ENCODE measurements around the gene LCN10. TPM values are rescaled to one million over a fixed set of nuclear protein-coding genes. Genes with fewer than 3 reads are reported as not detected.

LCN10 gene
- total RNA-seq, 1 experiment from 2014 or later, result not detected

DNA sequence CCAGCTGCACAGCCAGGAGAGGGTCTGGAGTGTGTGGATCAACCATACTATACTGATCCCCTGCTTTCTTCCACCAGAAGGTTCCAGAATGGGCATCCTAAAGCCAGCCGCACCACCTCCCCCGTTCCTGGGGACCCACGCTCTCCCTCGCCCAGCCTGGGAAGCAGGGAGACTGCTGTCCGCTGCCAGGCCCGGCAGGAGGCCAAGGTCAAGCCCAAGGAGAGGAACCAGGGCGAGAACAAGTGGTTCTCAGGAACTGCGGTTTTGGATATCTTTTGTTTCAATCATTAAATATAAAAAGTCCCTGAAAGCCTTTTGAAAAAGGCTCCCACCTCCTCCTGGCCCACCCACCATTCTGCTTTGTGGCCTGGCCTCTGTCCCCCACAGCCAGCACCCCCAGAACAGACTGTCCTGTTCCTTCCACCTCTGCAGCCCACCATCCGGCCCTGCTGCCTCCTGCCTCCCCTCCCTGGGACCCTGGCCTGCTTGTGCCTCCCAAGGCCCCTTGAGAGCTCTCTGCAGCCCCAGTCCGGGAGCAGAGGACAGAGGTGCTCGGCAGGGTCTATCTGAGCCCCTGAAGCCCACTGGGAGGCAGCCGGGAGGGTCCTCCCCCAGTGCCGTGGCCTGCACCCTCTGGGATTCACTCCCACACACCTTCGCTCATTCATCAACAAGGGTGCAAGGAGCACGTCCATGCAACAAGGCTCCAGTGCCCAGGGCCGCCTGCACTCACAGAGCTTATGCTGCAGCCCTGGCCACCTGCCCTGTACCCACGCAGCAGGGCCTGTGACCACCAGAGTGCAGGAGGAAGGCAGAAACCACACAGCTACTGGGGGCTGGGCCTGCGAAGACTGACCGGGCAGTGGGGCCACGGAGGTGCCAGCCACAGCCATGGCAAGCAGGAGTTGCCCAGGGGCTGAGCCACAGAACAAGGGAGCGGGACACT lies 6.2 kb upstream of the LCN10 start:
- POLR2A ChIA-PET, result no interaction called here
- TF ChIP-seq, protein P1, sequence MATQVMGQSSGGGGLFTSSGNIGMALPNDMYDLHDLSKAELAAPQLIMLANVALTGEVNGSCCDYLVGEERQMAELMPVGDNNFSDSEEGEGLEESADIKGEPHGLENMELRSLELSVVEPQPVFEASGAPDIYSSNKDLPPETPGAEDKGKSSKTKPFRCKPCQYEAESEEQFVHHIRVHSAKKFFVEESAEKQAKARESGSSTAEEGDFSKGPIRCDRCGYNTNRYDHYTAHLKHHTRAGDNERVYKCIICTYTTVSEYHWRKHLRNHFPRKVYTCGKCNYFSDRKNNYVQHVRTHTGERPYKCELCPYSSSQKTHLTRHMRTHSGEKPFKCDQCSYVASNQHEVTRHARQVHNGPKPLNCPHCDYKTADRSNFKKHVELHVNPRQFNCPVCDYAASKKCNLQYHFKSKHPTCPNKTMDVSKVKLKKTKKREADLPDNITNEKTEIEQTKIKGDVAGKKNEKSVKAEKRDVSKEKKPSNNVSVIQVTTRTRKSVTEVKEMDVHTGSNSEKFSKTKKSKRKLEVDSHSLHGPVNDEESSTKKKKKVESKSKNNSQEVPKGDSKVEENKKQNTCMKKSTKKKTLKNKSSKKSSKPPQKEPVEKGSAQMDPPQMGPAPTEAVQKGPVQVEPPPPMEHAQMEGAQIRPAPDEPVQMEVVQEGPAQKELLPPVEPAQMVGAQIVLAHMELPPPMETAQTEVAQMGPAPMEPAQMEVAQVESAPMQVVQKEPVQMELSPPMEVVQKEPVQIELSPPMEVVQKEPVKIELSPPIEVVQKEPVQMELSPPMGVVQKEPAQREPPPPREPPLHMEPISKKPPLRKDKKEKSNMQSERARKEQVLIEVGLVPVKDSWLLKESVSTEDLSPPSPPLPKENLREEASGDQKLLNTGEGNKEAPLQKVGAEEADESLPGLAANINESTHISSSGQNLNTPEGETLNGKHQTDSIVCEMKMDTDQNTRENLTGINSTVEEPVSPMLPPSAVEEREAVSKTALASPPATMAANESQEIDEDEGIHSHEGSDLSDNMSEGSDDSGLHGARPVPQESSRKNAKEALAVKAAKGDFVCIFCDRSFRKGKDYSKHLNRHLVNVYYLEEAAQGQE (IDR thresholded peaks at IDR 0.05; ENCODE audit: insufficient read depth in 1 of 2, low read depth in 2 of 2, low read length in 1 of 2), result no peak
- TF ChIP-seq SIN3A (IDR thresholded peaks at IDR 0.05; ENCODE audit: borderline replicate concordance, insufficient read depth, low read depth, low read length) (no peak), POLR2AphosphoS5 (IDR thresholded peaks at IDR 0.05; ENCODE audit: low read depth, low read length) (no peak), TCF7L2 (IDR thresholded peaks at IDR 0.05; ENCODE audit: low read depth, low read length) (no peak)
- TF ChIP-seq, protein P2, sequence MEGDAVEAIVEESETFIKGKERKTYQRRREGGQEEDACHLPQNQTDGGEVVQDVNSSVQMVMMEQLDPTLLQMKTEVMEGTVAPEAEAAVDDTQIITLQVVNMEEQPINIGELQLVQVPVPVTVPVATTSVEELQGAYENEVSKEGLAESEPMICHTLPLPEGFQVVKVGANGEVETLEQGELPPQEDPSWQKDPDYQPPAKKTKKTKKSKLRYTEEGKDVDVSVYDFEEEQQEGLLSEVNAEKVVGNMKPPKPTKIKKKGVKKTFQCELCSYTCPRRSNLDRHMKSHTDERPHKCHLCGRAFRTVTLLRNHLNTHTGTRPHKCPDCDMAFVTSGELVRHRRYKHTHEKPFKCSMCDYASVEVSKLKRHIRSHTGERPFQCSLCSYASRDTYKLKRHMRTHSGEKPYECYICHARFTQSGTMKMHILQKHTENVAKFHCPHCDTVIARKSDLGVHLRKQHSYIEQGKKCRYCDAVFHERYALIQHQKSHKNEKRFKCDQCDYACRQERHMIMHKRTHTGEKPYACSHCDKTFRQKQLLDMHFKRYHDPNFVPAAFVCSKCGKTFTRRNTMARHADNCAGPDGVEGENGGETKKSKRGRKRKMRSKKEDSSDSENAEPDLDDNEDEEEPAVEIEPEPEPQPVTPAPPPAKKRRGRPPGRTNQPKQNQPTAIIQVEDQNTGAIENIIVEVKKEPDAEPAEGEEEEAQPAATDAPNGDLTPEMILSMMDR (IDR thresholded peaks at IDR 0.05), result no peak
- intact Hi-C loops (cut with micrococcal nuclease; ENCODE audit: unreplicated experiment) (no loop called here), in situ Hi-C loops (cut with HindIII; ENCODE audit: low pct_unique_long_range_greater_than_20kb, low sequenced_read_pairs) (no loop called here)
- Histone ChIP-seq H3K9me3 (ENCODE audit: control insufficient read depth, insufficient read depth, low read depth, low read length) (no peaks in the 10 kb centered on the region), H3K4me3 (ENCODE audit: low read depth in 2 of 2, low read length in 2 of 2) (no peak overlapping the region), H3K36me3 (ENCODE audit: control insufficient read depth, insufficient read depth, low read length) (no peaks in the 10 kb centered on the region), H3K27ac (ENCODE audit: low read length) (no peak overlapping the region), H3K4me1 (ENCODE audit: control insufficient read depth, insufficient read depth, low read length) (no peaks in the 10 kb centered on the region), H3K27me3 (ENCODE audit: control insufficient read depth, insufficient read depth, low read length) (no peaks in the 10 kb centered on the region)
- BruUV-seq (replicated peaks), result no TSS peak
- no peak for DNase-seq (ENCODE audit: low read depth, low spot score)
- no peak for ATAC-seq
- CTCF ChIA-PET, result no interaction called here

- TF ChIP-seq POLR2AphosphoS5 (IDR thresholded peaks at IDR 0.05; ENCODE audit: low read depth, low read length), result no peak
- intact Hi-C loops (cut with micrococcal nuclease; ENCODE audit: unreplicated experiment), result no loop called here
- H3K4me1 ChIP-seq (ENCODE audit: control insufficient read depth, insufficient read depth, low read length), result no peaks in the 10 kb centered on the region
- ChIA-PET CTCF (no interaction called here), POLR2A (no interaction called here)
- no peak within 1 kb of the TSS for H3K27ac ChIP-seq (ENCODE audit: low read length)
- in situ Hi-C loops (cut with HindIII; ENCODE audit: low pct_unique_long_range_greater_than_20kb, low sequenced_read_pairs), result no loop called here
- DNase-seq (ENCODE audit: low read depth, low spot score) (no peak), ATAC-seq (no peak)
- no peaks in the 10 kb centered on the region for H3K9me3 ChIP-seq (ENCODE audit: control insufficient read depth, insufficient read depth, low read depth, low read length)
- BruUV-seq (replicated peaks), result no TSS peak
- H3K4me3 ChIP-seq (ENCODE audit: low read depth in 2 of 2, low read length in 2 of 2), result no peak within 1 kb of the TSS
- no peaks in the 10 kb centered on the region for H3K36me3 ChIP-seq (ENCODE audit: control insufficient read depth, insufficient read depth, low read length)
- no peaks in the 10 kb centered on the region for H3K27me3 ChIP-seq (ENCODE audit: control insufficient read depth, insufficient read depth, low read length)
Observed at GRCh38 chr9:136748201-136748600, 5.5 kb upstream of the LCN10 start, which contains the start of gene LCN6. Gene LCN6, minus strand, starts transcription at chr9:136748525. Its CDS starts 42 bp downstream, at chr9:136748483.
